Cardiac muscle cell (in vitro differentiated cells and primary cell): ENCODE data around the gene RDH13. TPM values are rescaled to one million over a fixed set of nuclear protein-coding genes. Genes with fewer than 3 reads are reported as not detected.

Source experiments
- DNase-seq, 2 donors: peaks; one replicate each; pipeline versions ENCODE4 v3.0.0 to v3.0.0-alpha.2; 2010 to 2017; ENCODE audit warnings: low read depth in 1 of 2, low spot score in 1 of 2
- H3K27ac ChIP-seq: fragments of 200-600 bp; sonication (generic); 2 replicates; pipeline ENCODE4 v1.5.1; 2016
- H3K27me3 ChIP-seq: fragments of 200-600 bp; sonication (generic); 2 replicates; pipeline ENCODE4 v1.6.0; 2016; ENCODE audit warnings: control low read depth
- H3K36me3 ChIP-seq: fragments of 200-600 bp; sonication (generic); 2 replicates; pipeline ENCODE4 v1.5.1; 2016; ENCODE audit warnings: control low read depth
- H3K4me1 ChIP-seq: fragments of 200-600 bp; sonication (generic); 2 replicates; pipeline ENCODE4 v1.8.1; 2017; ENCODE audit warnings: low read depth, mild to moderate bottlenecking, mixed run types
- H3K4me3 ChIP-seq: fragments of 200-600 bp; sonication (generic); 2 replicates; pipeline ENCODE4 v1.5.1; 2016; ENCODE audit warnings: mild to moderate bottlenecking
- H3K9me3 ChIP-seq: fragments of 200-600 bp; sonication (generic); 2 replicates; pipeline ENCODE4 v1.5.1; 2017; ENCODE audit warnings: low read depth, mild to moderate bottlenecking, control low read depth
- CTCF ChIP-seq: IDR thresholded peaks from 2 replicates; pipeline ENCODE4 v1.5.1; 2012; ENCODE audit warnings: low read depth, mild to moderate bottlenecking, low read length
- polyA plus RNA-seq: library from polyadenylated mRNA; unstranded; fragments of >200 nt; fragmentation: Nextera tagmentation; extraction: Ambion mirVana; gene quantifications from 2 replicates; pipeline ENCODE4 v1.2.1, GENCODE V29; 2016
- total RNA-seq: library from RNA; depleted of rRNA; stranded (reverse); fragments of >200 nt; gene quantifications from 2 replicates; pipeline ENCODE4 v1.2.3, GENCODE V29; 2016

Gene RDH13
- total and polyA plus RNA-seq, 2 experiments from 2014 or later, result 23.7 to 41.0 TPM

- no peak for TF ChIP-seq CTCF
- peaks cover 5% of the 10 kb centered on the region for H3K36me3 ChIP-seq
- H3K4me1 ChIP-seq, result peaks cover 5% of the 10 kb centered on the region
- no peak for DNase-seq
- no peaks in the 10 kb centered on the region for H3K9me3 ChIP-seq
- peak overlapping the region; percentile 70 for H3K27ac ChIP-seq
- H3K4me3 ChIP-seq, result no peak overlapping the region
- no peaks in the 10 kb centered on the region for H3K27me3 ChIP-seq
Observed at GRCh38 chr19:55098716-55099556, 36.0 kb upstream of the RDH13 start.

GRCh38 chr19:55097864-55098715, 35.1 kb upstream of the RDH13 start:
- H3K4me3 ChIP-seq, result no peak overlapping the region
- no peak for TF ChIP-seq CTCF
- peaks cover 5% of the 10 kb centered on the region for H3K4me1 ChIP-seq
- no peaks in the 10 kb centered on the region for H3K27me3 ChIP-seq
- no peak overlapping the region for H3K27ac ChIP-seq
- peaks cover 2% of the 10 kb centered on the region for H3K36me3 ChIP-seq
- H3K9me3 ChIP-seq, result no peaks in the 10 kb centered on the region
- DNase-seq, result no peak

- Histone ChIP-seq H3K27ac (no peak overlapping the region), H3K36me3 (peaks cover 2% of the 10 kb centered on the region)
Observed at GRCh38 chr19:55096061-55096701, 33.2 kb upstream of the RDH13 start.

GRCh38 chr19:55095260-55096060, 32.5 kb upstream of the RDH13 start:
- no peaks in the 10 kb centered on the region for H3K27me3 ChIP-seq
- no peak overlapping the region for H3K4me3 ChIP-seq
- H3K27ac ChIP-seq, result no peak overlapping the region
- peaks cover 2% of the 10 kb centered on the region for H3K36me3 ChIP-seq
- no peak for DNase-seq
- H3K4me1 ChIP-seq, result peaks cover 5% of the 10 kb centered on the region
- H3K9me3 ChIP-seq, result no peaks in the 10 kb centered on the region
- TF ChIP-seq CTCF, result no peak

More at GRCh38 chr19:55096061-55096701, 33.2 kb upstream of the RDH13 start:
- peaks cover 5% of the 10 kb centered on the region for H3K4me1 ChIP-seq
- DNase-seq, result no peak
- H3K9me3 ChIP-seq, result no peaks in the 10 kb centered on the region
- TF ChIP-seq CTCF, result no peak
- no peaks in the 10 kb centered on the region for H3K27me3 ChIP-seq
- H3K4me3 ChIP-seq, result no peak overlapping the region
